Fibroblast of upper back skin (primary cell): ENCODE measurements around the gene LCE1A.
A peak's percentile ranks its signal among the peaks of the same experiment; 100 is the strongest.

Experiments
- DNase-seq: peaks from one replicate; pipeline ENCODE4 v3.0.0-alpha.2; 2013

Gene LCE1A, protein sequence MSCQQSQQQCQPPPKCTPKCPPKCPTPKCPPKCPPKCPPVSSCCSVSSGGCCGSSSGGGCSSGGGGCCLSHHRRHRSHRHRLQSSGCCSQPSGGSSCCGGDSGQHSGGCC

DNA sequence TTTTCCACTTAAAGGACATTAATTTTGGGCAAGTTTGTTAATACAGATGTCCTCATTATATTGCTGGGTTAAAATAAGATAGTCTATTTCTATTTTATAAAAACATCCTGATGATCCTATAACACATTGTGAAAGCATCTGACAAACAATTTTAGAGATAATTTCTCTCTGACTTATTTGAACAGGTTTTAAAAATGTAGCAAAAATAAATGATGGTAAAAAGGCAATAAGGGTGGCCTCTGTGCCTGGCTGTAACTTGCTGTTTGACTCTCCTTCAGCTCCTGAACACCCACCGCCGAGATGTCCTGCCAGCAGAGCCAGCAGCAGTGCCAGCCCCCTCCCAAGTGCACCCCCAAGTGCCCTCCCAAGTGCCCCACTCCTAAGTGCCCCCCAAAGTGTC lies at the start of gene LCE1A:
Gene LCE1A (plus strand): TSS at position 301 of the 400 bp plus-strand sequence. CDS start 0 bp downstream, at position 301.
- no peak for DNase-seq

DNA sequence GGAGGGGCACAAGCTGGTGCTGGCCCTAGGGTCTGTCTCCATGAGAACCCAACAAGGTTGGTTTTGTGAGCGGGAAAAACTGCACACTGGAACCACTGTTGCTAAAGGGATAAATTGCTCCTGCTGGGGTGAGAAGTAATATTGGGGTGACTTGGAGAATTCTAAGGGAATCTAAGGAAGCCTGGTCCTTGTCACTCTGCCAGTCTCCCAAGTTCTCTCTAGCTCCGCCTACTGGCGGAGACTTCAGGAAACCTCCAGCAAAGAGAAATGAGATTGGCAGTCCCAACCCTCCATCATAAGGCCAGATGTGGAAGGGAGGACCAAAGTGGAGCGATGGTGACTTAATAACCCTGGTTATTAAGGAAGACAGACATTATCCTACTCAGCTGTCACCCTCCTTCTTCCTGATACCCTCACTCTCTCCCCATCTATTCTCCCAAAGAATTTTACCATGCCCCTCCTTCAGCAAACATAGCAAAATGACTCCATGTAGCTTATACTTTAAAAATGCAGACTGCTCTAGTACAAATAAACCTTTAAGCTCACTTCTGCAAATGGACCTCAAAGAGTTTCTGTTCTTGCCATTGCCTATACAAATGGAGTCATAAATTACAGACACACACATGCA lies 49.6 kb upstream of the LCE1A start:
- no peak for DNase-seq

DNA sequence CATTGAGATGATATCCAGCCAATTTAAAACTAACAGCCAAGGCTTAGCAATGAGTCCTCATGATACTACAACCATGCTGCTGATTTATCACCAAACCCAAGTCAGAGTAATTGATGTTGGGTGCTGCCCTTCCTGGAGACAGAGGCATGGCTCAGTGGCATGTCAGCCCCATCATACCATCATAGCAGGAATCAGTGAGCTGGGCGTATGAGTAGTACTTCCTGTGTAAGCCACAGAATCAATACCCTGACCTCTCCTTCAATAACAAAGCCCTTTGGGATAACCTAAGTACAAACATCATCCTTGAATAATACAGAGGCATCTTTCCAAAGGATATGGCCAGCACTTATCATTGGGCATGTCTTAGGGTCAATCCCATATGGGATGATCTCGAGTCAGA lies 44.2 kb upstream of the LCE1A start:
- no peak for DNase-seq

DNA sequence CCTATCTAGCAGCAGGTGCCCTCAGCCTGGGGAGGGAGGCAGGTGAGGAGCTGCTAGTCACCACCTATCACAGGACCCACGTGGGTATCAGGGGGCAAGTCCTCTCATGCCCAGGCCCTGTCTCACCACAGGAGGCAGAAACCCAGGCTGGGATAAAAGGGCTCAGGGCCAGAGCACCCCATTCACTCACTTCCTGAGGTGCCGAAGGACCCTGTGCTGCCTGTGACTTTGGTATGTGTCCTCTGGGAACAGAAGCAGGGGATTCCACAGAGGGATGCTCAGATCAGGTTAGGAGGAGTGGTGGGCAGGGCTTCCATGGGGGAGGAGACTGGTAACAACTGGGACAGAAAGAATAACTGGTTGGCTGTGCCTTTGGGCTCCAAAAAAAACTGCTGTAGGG lies 41.2 kb upstream of the LCE1A start, which contains the start of gene LCE1E:
Gene LCE1E (plus strand): TSS at position 181 of the 400 bp plus-strand sequence. CDS start 1,043 bp downstream, outside the sequence.
- no peak for DNase-seq

DNA sequence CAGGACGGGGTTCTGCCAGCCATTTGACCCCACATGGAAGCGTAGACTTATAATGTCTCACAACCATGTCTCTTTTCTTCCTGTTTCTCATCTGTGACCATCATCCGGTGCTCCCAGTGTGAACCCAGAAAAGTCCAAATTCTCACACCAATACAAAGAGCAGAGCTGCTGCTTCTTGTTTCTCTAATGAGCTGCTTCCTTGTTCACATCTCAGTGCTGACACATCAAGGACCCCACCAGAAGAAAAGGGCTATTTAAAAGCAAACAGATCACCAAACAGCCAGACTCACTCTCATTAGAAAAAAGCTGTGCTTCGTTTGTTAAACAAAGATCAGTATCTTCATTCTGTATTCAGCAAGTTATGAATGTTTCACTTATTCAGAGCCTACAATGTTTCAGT lies 31.6 kb upstream of the LCE1A start:
- DNase-seq: no peak

DNA sequence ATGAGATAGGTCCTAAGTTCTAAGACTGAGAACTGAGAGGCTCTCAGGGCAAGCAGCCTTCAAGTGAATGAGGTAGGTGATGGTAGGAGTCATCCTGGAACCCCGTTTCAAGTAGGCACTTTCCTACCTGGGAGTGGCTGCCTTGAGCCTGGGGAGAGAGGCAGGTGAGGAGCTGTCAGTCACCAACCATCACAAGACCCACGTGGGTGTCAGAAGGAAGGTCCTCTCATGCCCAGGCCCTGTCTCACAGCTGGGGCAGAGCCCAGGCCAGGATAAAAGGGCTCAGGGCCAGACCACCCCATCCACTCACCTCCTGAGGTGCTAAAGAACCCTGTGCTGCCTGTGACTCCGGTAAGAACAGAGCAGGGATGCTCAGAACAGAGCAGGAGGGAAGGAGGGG lies 30.9 kb upstream of the LCE1A start, which contains the start of gene LCE1D:
Gene LCE1D (plus strand): TSS at position 301 of the 400 bp plus-strand sequence. CDS start 1,074 bp downstream, outside the sequence.
- no peak for DNase-seq

DNA sequence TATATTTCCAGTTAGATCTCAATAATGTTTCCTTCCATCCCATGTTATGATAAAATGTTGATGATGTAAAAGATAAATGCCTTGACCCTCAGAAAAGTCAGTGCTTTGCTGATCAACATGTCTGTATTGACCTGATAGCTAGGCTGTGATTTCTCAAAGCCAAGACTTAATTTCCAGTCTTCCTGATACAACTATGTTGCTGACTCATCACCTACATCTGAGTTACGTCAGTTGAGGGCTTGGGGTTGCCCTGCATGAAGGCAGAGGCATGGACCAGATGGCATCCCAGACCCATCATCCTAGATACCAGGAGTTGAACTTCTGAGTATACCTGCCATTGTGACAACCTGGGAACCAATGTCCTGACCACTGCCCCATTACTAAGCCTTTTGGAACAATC lies 25.9 kb upstream of the LCE1A start:
- no peak for DNase-seq

DNA sequence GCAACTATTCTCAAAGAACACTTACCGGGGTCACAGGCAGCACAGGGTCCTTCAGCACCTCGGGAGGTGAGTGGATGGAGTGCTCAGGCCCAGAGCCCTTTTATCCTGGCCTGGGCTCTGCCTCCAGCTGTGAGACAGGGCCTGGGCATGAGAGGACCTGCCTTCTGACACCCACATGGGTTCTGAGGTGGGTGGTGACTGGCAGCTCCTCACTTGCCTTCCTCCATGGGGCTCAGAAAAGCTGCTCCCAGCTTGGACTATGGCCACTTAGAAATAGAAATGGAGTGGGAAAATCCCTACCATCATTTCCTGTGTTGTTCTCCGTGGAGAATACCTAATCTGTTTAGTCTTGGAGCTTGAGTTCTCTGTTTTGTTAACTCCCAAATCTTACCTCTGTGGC lies 20.7 kb upstream of the LCE1A start, which contains the start of gene LCE1C:
Gene LCE1C (minus strand): TSS at position 76 of the 400 bp plus-strand sequence. CDS start 1,173 bp downstream, outside the sequence.
- no peak for DNase-seq

DNA sequence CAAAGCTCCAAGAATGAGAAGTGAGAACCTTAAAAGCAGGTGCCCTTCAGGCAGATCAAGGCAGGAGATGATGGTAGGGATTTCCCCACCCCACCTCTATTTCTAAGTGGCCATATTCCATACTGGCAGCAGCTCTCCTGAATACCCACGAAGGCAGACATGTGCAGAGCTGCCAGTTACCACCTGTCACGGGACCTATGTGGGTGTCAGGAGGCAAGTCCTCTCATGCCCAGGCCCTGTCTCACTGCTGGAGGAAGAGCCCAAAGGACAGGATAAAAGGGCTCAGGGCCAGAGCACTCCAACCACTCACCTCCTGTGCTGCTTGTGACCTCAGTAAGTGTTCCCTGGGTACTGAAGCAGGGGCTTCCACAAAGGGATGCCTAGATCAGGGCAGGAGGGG lies 16.2 kb upstream of the LCE1A start:
- DNase-seq: no peak

DNA sequence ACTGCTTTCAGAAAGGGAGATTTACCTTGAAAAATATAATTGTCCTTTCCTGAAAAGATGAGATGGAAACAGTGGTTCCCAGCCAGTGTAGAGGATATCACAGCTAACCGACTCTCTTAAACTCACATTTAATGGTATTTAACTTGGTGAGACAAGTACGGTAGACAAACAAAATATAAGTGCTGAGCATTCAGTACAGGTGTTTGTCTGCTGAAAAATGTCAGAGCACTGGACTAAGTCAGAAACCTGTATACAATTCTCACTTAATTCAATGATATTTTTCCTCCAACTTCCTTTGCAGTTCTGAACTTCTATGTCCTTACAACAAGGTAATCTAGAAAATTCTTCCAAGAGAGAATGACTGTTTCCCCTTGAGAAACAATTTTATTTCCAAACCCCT lies 15.6 kb upstream of the LCE1A start, which contains the start of gene LCE1B:
Gene LCE1B (plus strand): TSS at position 301 of the 400 bp plus-strand sequence. CDS start 476 bp downstream, outside the sequence.
- no peak for DNase-seq

DNA sequence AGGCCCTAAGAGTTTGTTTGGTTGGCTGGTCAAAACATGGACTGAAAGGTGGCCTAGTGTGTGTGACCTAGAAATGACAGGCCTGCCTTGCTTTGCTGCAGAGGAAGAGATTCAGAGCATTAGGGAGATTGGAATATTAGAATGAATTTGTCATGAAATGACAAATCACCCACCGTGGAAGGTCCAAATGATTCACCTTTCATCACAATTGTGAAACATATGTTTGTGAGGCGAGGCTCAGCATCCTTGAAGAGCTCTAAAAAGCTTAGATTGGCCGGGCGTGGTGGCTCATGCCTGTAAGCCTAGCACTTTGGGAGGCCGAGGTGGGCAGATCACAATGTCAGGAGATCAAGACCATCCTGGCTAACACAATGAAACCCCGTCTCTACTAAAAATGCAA lies 10.0 kb upstream of the LCE1A start:
- no peak for DNase-seq

DNA sequence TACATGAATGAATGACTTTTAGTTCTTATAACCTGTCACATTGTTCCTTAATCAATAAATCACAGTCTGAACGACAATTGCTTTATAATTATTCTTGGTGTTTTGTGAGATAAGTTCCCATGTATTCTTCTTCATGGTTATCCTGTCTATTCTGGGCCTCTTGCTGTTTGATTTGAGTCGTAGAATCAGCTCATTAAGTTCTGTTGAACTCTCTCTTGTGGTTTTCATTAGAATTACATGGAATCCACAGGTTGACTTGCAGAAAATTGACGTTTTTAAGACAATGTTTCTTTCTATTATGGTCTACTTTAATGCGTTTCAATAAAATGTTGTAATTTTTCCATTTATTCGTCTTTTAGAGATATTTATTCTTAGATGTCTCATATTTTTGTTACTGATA lies 4.0 kb upstream of the LCE1A start:
- no peak for DNase-seq

DNA sequence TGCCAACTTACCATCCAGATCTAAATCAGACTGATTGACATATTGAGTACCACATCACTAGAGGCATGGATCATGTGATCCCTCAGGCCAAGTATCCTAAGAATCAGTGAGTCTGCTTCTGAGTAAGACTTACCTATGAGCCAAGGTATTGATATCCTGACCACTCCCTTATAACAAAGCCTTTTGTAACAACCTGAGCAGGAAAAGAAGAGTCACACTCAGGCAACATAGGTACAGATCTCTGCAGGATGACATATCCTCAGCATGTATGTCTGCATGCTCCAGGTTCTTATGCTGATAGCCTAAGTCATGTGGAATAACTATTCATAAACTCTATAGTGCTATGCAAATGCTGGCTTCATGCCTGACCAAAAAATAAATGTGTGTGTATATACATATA lies 2.3 kb upstream of the LCE1A start:
- no peak for DNase-seq

DNA sequence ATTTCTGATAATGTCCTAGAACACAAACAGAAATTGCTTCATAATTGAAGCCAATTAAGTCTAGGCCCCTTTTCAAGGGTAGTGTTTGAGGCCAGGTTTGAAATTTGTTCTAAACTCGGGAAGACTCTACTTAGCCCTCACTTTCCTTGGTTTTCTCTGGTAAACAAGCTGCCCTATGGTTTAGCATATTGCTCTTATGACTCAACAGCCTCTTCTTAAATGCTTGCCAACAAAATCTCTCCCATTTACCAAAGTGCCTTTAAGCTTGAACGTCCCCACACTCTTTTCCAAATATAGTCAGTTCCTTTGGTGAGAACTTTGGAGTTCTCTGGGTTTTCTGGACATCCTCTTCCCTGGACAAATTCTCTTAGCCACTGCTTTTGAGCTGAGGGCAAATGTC lies 9.6 kb downstream of the LCE1A start:
- DNase-seq: no peak

DNA sequence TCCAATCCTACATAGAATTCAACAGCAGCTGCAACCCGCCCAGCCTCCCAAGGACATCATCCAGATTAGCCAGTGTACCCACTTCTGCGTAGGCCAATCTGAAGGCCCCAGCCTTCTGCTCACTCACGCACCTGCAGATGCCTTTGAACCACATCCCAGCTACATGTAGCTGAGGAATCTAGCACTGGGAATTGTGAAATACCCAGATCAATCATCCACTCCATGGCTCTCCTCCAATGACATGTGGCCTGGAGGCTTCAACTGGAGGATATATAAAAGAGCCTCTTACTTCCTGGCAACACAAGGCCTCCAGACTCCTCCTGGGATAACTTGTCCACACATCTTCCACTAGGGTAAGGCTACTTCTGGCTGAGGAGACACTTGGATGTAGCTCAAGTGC lies 15.3 kb downstream of the LCE1A start, which contains the start of gene LCE6A:
Gene LCE6A (plus strand): TSS at position 301 of the 400 bp plus-strand sequence. CDS start 665 bp downstream, outside the sequence.
- DNase-seq: no peak

DNA sequence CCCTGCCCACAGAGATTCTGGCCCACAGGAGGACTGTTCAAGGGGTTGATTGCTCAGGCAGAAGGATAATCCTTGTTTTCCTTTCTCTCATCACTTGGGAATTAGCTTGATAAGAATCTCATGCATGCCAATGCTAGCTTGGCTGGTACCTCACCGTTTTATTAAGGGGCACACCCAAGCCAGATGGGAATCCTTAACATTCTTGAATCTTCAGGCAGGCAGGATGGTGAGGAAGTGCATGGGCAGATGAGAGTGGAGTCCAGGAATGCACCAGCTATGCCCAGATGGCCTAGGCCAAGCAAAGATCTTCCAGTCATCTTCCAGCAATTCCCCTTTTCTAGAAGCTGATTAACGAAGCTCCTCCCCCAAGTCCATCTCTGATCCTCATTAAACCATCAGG lies 28.4 kb downstream of the LCE1A start:
- DNase-seq: no peak

DNA sequence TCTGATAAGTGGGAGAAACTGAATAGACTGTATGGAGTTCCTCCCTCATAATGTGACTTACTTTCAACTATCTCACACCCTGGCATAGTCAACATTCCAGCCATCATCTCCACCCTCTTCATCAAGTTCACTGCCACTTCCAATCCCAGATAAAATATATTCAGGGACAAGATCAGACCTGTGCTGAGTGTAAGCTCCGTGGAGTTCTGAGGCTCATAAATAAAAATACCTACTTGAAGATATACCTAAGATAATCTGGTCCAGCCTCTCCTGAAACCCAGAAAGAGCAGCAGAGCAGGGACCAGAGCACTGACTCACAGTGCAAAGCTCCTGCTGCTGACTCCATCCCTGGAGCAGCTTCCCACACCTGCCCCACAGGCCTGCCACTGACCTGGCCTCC lies 30.8 kb downstream of the LCE1A start:
- DNase-seq: no peak

DNA sequence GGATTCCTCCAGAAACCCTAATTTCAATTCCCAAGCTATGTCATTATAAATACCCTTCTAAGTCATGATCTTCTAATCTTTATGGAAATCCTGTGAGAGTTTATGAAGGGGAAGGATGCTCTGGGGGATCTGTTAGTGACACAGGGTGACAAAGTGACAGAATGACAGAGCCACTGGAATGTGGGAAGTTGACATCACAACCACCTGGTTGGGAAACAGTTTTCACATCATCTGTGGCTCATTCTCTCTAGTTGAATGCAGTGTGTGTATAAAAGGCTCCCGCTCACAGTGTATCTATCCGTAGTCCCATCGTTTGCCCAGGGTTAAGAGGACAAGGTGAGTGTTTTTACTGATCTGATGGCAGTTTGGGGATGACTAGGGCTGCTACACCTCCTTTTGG lies 32.4 kb downstream of the LCE1A start, which contains the start of gene LCE7A:
Gene LCE7A (plus strand): TSS at position 301 of the 400 bp plus-strand sequence. CDS start 702 bp downstream, outside the sequence.
- DNase-seq: no peak

DNA sequence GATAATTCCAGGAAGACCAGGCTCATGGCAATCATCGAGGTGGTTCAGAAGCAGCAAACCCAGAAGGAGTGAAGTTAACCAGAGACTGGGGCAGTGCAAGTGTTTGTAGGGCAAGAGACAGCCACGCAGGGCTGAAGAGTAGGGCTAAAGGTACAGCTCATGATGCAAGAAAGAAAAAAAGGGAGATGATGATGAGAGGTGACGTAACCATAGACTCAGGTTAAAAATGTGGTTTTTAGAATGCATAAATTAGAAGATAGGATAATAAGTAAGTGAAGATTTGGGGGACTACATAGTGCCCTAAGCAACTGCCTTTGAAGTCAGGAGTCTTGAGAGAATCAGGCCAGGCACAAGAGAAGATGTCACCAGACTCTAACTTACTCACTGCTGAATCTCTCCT lies 32.9 kb downstream of the LCE1A start:
- no peak for DNase-seq

DNA sequence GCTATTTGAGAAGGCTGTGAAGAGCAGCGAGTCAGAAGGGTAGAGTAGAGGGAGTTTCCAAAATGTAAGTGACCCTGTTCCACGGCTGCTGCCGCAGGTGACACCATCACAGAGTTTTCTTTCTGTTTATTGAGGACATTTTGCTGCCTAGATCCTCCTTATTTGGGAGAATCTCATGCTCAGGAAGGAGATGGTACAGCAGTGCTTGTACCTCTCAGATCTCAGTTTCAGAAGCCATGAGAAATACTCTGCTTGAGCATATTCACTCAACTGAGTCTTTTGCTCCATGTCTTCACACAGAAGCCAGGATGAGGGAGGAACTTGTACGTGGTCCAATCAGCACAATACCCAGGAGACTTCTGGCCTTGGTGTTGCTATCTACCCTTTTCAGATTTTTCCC lies 34.1 kb downstream of the LCE1A start:
- no peak for DNase-seq

DNA sequence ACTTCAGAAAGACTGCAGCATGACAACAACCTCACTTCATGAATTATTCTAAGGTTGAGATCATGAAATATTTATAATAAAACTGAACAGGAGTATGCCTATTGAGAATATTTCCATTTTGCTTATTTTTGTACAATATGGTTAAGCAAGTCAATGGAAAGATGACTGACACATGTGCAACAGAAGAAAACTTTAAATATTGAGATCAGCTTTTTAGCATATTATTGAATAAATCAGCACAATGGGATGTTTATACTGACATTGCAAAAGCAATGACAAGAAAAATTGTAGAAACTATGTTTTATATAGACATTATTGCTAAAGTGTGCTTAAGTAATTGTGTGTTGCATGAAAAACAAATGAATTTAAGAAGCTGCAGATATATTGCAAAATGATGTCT lies 37.2 kb downstream of the LCE1A start:
- DNase-seq: no peak

DNA sequence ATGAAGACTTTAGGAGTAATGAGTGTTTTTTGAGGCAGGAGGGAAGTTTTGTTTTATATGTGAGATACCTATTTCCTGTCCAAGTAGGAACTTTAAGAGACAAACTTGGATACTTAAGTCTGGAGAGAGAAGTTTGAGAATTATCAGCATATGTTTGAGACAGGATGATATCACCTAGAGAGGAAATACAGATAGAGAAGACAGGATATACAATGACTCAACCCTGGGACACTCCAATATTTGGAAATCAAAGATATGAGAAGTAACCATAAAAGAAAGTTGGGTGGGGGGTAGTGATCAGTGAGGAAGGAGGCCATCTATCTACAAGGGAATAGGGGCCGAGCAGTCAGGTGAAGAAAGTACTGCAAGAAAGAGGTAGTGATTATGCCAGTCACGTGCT lies 39.0 kb downstream of the LCE1A start:
- DNase-seq: no peak

DNA sequence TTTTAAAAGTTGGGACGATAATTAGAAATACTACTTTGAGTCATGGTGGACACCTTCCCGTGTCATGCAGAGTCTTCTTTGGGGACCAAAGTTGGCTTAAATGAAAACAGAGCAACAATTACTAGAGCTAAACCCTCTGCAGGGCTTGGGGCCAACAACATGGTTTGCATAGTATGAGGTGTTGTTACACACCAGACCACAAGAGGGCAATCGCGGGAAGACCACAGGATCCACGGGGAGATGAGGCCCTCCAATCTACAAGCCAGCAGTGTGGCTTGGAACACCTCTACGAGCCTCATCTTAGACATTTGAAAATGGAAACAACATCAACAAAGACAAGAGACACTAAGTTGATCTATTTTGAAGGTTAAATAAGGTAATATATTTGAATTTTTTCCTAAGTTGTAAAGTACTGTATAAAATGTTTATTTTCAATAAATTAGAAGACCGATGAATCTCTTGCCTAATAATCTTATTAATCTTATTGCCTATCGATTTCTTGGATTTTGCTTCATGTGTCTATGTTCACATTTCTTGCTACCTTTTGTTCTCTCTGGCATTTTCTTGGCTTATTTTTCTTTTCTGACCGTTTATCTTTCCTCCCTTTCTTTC lies 42.6 kb downstream of the LCE1A start:
- DNase-seq: peak; percentile 67
